Germinal center (tissue), 1 donor: ENCODE results near the gene CARD11.
"Not testable (repeated sequence)": the region's sequence is repeated elsewhere in the genome, so short reads cannot be mapped to it uniquely, and the experiment has no call there.

Experiments
- DNase-seq: peaks from one replicate; pipeline ENCODE4 v3.0.0; 2012; ENCODE audit warnings: mixed read lengths, low spot score

Gene CARD11

DNA sequence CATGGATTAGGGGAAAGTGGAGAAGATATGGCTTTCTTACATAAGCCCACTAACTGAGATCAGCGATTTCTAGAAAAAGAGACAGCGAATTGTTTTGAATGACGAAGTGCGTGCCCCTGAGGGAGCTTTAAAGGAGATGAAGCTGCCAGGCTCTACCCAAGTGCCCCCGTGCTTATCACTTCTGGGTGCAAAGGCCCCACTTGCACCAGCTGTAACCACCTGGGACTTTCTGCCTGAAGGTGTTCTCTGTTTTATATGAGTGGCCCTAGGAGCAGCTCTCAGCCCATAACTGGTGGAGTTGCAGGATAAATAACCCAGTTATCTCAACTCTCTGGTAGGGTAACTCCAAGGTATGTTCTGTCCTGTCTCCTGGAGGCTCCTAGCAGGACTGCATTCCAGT is 20.4 kb upstream of the CARD11 start:
- no peak for DNase-seq

- no peak for DNase-seq
These were observed 19.5 kb upstream of the CARD11 start for GRCh38 chr7:3063016-3063753.

DNA sequence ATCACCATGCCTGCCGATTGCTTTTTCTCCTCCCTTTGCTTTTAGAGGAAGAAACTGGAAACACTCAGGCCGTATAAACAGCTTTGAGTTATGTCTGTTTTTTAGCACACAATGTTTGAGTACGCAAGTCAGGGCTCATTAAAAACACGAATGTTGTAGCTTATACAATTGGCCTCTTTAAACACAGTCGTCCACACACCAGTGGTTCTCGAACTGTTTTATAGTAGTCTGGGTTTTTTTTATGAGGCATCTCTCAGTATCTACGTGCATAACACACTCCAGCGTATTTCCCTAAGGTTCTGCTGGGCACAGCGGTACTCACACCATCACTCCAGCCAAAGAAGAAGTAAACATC is 13.4 kb upstream of the CARD11 start:
- DNase-seq: no peak

- DNase-seq: no peak
These were observed 12.8 kb upstream of the CARD11 start for GRCh38 chr7:3056234-3057065.

GRCh38 chr7:3055626-3056025 is 12.0 kb upstream of the CARD11 start:
- DNase-seq: no peak

DNA sequence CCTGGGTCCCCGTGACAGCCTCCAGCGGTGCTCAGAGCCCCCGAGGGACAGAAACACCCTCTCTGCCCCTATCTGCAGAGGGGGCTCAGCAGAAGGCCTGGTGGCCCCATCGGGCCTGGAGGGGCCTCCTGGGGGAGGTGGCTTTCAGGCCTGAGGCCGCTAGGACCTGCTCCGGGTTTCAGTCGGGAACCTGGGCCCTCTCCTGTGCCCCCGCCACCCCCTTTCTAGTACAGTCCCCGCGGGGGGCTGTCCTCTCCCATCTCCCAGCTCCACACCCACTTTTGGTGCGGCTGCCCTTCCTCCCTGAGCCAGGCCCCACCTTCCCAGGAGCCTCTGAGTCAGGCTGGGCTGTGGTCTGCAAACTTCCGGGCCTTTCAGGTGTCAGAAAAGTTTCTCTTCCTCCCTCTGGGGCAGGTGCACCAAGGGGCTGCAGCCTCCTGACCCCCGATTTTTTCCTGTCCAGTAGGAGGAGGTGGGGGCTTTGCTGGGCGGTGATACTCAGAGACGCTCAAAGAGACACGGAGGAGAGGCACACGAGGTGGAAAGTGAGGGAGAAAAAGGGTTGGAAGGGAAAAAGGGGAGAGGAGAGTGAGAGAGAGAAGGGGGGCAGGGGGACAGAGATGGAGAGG is 692 bp downstream of the CARD11 start:
- peak; percentile 78 for DNase-seq

GRCh38 chr7:3041986-3042675 is 1.5 kb downstream of the CARD11 start:
- DNase-seq: no peak

DNA sequence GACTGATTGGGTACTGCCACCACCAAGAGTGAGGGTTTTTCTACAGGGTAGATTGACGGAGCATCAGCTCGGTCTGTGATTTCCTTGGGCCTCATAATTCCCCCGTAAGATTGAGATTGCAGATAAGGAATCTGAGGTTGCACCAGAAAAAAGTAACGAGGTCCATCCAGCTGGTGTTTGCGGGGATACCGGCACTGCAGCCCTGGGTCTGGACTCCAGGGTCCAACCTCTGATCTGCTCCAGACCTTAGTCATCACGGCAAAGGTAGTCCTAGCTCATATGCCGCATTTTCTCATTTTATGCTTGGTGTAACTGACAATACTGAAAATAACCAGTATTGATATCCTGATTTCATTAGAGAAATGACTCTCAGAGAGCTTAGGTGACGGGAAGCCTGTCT is 3.9 kb downstream of the CARD11 start:
- DNase-seq: no peak

DNA sequence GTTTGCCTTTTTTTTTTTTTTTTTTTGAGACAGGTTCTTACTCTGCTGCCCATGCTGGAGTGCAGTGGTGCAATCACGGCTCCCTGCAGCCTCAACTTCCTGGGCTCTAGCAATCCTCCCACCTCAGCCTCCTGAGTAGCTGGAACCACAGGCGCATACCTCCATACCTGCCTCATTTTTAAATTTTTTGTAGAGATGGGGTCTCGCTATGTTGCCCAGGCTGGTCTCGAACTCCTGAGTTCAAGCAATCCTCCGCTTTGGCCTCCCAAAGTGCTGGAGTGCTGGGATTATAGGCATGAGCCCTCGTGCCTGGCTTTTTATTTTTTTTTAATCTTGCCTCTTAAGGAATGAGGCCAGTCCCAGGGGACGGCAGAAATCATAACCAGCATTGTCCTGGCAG is 5.7 kb downstream of the CARD11 start:
- DNase-seq: not testable (repeated sequence)

- peak; percentile 64 for DNase-seq
These were observed 6.4 kb downstream of the CARD11 start for GRCh38 chr7:3037259-3037658.

- no peak for DNase-seq
These were observed 9.0 kb downstream of the CARD11 start for GRCh38 chr7:3034591-3035150.

- no peak for DNase-seq
These were observed 10.1 kb downstream of the CARD11 start for GRCh38 chr7:3033581-3033980.

DNA sequence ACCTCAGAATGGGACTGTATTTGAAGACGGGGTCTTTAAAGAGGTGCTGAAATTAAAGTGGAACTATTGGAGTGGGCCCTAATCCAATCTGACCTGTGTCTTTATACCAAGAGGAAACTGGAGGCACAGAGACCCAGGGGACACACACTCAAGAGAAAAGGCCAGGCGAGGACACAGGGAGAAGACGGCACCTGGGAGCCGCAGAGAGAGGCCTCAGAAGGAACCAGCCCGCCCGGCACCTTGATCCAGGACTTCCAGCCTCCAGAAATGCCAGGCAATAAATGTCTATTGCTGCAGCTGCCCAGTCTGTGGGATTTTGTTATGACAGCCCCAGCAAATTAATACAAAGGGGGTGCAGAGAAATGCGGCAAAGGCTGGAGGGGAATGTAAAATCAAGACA is 10.5 kb downstream of the CARD11 start:
- no peak for DNase-seq

- no peak for DNase-seq
These were observed 11.4 kb downstream of the CARD11 start for GRCh38 chr7:3032256-3032655.

DNA sequence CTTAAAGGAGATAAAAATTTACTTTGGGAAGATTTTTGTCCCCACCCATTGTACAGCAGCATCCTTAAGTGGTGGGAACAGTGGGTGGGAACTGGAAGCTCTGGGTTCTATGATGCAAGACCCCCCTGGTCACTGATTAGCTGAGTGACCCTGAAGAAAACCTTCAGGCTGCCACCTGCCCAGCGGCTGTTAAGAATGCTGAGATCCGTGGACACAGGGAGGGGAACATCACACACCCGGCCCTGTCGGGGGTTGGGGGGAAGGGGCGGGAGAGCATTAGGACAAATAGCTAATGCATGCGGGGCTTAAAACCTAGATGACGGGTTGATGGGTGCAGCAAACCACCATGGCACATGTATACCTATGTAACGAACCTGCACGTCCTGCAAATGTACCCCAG is 14.5 kb downstream of the CARD11 start:
- DNase-seq: no peak

DNA sequence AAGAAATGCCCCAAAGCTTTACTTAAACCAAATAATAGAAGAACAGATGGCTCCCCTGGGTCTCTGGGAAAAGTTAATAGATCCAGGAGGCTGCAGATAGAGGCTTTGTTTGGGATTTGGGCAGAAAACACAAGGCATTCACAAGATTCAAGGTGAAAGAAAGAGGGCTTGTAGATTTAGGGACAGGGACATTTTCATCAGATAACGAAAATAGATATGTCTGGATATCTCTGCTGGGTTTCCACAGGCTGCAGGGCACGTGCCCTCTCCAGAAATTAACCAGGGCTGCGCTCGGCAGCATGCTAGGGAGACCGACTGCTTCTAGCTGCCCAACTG is 14.9 kb downstream of the CARD11 start:
- DNase-seq: no peak

- DNase-seq: no peak
These were observed 15.5 kb downstream of the CARD11 start for GRCh38 chr7:3028071-3028757.

DNA sequence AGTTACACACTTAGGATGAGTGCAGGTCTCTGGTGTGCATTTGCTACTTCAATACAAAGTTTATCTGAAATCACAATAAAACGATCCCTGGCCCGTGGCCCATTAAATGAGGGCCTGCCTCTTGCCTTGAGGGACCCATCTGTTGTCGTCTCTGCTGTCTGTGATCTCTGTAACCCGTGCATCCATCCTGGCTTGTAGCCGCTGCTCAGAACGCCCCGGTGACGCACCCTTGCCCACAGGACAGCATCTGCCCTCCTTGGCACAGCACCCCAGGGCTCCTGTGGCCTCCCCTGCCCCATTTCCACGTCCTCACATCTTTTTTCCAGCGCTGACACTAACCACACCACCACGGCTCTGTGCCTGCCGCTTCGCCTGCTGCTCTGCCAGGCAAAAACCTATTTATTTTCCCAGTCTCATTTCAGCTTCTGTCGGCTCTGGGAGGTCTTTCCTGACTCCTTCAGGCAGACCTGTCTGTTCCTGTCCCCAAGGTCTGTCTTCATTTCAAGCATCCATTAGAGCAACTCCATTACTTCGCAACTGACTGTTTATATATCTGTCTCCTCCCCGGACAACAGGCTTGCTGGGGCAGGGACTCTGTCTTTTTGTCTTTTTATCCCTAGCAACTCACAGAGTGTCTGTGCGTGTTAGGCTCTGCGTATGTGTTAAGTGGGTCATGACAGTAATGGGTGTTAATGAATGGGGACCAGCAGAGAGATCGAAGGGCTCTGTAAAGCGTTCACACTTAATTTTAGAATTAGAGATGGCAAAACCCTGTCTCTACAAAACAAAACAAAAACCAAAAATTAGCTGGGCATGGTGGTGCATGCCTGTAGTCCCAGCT is 16.4 kb downstream of the CARD11 start:
- no peak for DNase-seq

DNA sequence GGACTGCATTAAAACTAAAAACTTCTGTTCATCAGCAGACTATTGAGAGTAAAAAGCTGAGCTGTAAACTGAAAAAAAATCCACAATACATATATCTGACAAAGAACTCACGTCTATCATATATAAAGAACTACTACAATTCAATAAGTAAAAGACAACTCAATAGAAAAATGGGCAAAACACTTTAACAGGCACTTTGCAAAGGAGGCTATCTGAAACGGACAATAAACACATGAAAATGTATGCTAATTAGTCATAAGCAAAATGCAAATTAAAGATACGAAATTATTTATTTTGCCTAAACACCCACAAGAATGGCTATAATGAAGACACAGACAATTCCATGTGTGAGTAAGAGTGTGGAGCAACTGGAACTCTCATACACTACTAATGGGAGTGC is 18.1 kb downstream of the CARD11 start:
- DNase-seq: no peak

GRCh38 chr7:3021825-3022224 is 21.8 kb downstream of the CARD11 start:
- no peak for DNase-seq

GRCh38 chr7:3021224-3021623 is 22.4 kb downstream of the CARD11 start:
- not testable (repeated sequence) for DNase-seq
